ENCODE results near the gene RIMOC1. TPM values are rescaled to one million over a fixed set of nuclear protein-coding genes. Genes with fewer than 3 reads are reported as not detected.

The RIMOC1 gene
- total RNA-seq, 4 donors from 2014 or later: 20.1 to 27.9 (median 24.6) TPM

- Histone ChIP-seq H3K27ac (no peak overlapping the region), H3K36me3 (peaks cover 22 to 27% of the 10 kb centered on the region in 2 donors), H3K27me3 (no peaks in the 10 kb centered on the region), H3K9me3 (no peaks in the 10 kb centered on the region), H3K4me3 (replicated peaks in 1 of 3) (no peak overlapping the region), H3K4me1 (peaks cover 5% of the 10 kb centered on the region in 2 donors)
- intact Hi-C loops (cut with DNase I): no loop called here
- TF ChIP-seq CTCF (IDR thresholded peaks at IDR 0.05): no peak
- no peak for TF ChIP-seq POLR2A (IDR thresholded peaks at IDR 0.05)
- 91 to 93% methylated on average over 2 of the region's 2 CpGs for WGBS, 2 donors
- DNase-seq: no peak
Measured at GRCh38 chr5:41906151-41906550, 2.0 kb downstream of the RIMOC1 start.

GRCh38 chr5:41908374-41909079 is 4.4 kb downstream of the RIMOC1 start:
- 92 to 94% methylated on average over 4 of the region's 4 CpGs for WGBS, 2 donors
- TF ChIP-seq POLR2A (IDR thresholded peaks at IDR 0.05) (no peak), CTCF (IDR thresholded peaks at IDR 0.05) (no peak)
- Histone ChIP-seq H3K9me3 (no peaks in the 10 kb centered on the region), H3K4me3 (replicated peaks in 1 of 3) (no peak overlapping the region), H3K4me1 (peaks cover 5% of the 10 kb centered on the region in 2 donors), H3K27me3 (no peaks in the 10 kb centered on the region), H3K27ac (no peak overlapping the region), H3K36me3 (peaks cover 45 to 50% of the 10 kb centered on the region in 2 donors)
- DNase-seq: no peak
- intact Hi-C loops (cut with DNase I): no loop called here

GRCh38 chr5:41918105-41918504 is 14.0 kb downstream of the RIMOC1 start:
- Histone ChIP-seq H3K4me3 (replicated peaks in 1 of 3) (no peak overlapping the region), H3K27me3 (no peaks in the 10 kb centered on the region), H3K36me3 (peaks cover 7 to 29% of the 10 kb centered on the region in 2 donors), H3K9me3 (no peaks in the 10 kb centered on the region), H3K27ac (no peak overlapping the region), H3K4me1 (no peaks in the 10 kb centered on the region)
- intact Hi-C loops (cut with DNase I): no loop called here
- WGBS, 2 donors: 87 to 92% methylated on average over 2 of the region's 2 CpGs
- no peak for TF ChIP-seq POLR2A (IDR thresholded peaks at IDR 0.05)
- no peak for TF ChIP-seq CTCF (IDR thresholded peaks at IDR 0.05)
- DNase-seq: no peak

- peaks cover 0 to 22% of the 10 kb centered on the region in 2 donors for H3K36me3 ChIP-seq
- 91 to 94% methylated on average over 1 of the region's 1 CpG for WGBS, 2 donors
- no peak overlapping the region for H3K4me3 ChIP-seq (replicated peaks in 1 of 3)
- no peak overlapping the region for H3K27ac ChIP-seq
- H3K4me1 ChIP-seq: peaks cover 0 to 5% of the 10 kb centered on the region in 2 donors
- TF ChIP-seq CTCF (IDR thresholded peaks at IDR 0.05) (no peak), POLR2A (IDR thresholded peaks at IDR 0.05) (no peak)
- H3K9me3 ChIP-seq: no peaks in the 10 kb centered on the region
- DNase-seq: no peak
- intact Hi-C loops (cut with DNase I): no loop called here
- H3K27me3 ChIP-seq: no peaks in the 10 kb centered on the region
Measured at GRCh38 chr5:41921166-41921565, 17.0 kb downstream of the RIMOC1 start.

GRCh38 chr5:41921874-41922273 is 17.7 kb downstream of the RIMOC1 start:
- no peak for DNase-seq
- TF ChIP-seq CTCF (IDR thresholded peaks at IDR 0.05) (no peak), POLR2A (IDR thresholded peaks at IDR 0.05) (no peak)
- Histone ChIP-seq H3K4me1 (peaks cover 0 to 7% of the 10 kb centered on the region in 2 donors), H3K4me3 (replicated peaks in 1 of 3) (no peak overlapping the region), H3K27me3 (no peaks in the 10 kb centered on the region), H3K36me3 (peaks cover 0 to 20% of the 10 kb centered on the region in 2 donors), H3K9me3 (no peaks in the 10 kb centered on the region), H3K27ac (no peak overlapping the region)
- WGBS, 2 donors: 75 to 88% methylated on average over 1 of the region's 1 CpG
- intact Hi-C loops (cut with DNase I): no loop called here

Data from thyroid gland (tissue), 4 donors.